Uterus (tissue), 2 donors: ENCODE data around the gene ASIC3.

Experiments
- CTCF ChIP-seq, 4 experiments: fragments of 200-600 bp in 2 of 4; fragments of 450-650 bp in 2 of 4; sonication (generic) in 2 of 4; IDR thresholded peaks; one replicate each; pipeline ENCODE4 v1.5.1; 2016 to 2019; ENCODE audit warnings: antibody characterized with exemption in 4 of 4, mild to moderate bottlenecking in 2 of 4, moderate library complexity in 1 of 4
- POLR2A ChIP-seq, 2 donors: fragments of 450-650 bp; IDR thresholded peaks; one replicate each; pipeline ENCODE4 v1.6.1; 2016; ENCODE audit warnings: antibody characterized with exemption in 2 of 2, mild to moderate bottlenecking in 1 of 2, moderate library complexity in 1 of 2

DNA sequence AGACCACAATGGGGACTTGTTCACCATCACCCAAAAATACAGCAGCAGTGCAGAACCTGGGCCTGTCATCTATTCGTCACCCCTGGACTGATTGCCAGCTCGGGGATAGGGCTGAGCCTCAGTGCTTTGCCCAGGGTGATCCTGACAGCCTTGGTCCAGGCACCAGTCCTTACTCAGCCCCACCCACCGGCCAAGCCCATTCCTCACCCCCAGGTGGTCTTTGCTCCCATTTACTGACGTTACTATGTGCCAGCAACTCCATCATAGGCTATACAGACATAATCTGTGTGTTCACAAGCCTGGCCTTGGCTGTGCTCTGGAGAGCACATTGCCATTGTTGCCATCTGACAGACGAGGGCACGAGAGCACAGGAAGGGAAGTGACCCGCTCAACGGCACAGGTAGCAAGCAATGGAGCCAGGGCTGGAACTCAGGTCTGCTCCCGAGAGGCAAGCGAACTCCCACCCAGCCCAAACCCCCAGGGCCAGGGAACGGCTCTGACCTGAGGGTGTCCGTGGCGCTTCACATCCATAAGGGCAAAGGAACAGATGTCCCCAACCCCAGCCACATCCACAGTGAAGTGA is 30.9 kb upstream of the ASIC3 start:
- TF ChIP-seq CTCF (IDR thresholded peaks at IDR 0.05) (no peak), POLR2A (IDR thresholded peaks at IDR 0.05) (no peak)
